ENCODE results near the gene CLEC4A.
A peak's percentile ranks its signal among the peaks of the same experiment; 100 is the strongest.
"Not testable (repeated sequence)": the region's sequence is repeated elsewhere in the genome, so short reads cannot be mapped to it uniquely, and the experiment has no call there.

CLEC4A gene

DNA sequence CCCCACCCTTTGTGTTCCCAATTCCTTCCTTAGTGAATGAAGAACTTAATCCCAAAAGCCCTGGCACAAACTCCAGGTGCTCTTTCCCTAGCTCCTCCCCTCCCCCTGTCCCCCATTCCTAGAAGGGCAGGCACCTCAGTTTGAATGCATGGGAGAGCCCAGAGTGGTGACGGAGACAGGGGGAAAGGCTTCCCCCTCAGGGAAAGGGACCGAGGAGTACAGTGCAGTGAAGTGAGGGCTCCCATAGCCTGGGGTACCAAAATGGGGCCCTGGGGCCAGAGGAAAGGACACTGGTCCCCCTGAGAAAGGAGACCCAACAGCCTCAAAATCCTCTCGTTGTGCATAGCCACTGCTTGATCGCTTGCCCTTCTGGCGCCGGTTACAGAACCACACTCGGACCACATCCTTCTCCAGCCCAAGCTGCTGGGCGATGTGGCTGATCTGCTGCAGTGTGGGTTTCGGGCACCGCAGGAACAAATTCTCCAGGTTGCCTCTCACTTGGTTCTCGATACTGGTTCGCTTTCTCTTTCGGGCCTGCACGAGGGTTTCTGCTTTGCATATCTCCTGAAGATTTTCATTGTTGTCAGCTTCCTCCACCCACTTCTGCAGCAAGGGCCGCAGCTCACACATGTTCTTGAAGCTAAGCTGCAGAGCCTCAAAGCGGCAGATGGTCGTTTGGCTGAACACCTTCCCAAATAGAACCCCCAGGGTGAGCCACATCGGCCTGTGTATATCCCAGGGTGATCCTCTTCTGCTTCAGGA, 10.4 kb downstream of the CLEC4A start:
- not testable (repeated sequence) for DNase-seq (ENCODE audit: low read depth in 2 of 2)

DNA sequence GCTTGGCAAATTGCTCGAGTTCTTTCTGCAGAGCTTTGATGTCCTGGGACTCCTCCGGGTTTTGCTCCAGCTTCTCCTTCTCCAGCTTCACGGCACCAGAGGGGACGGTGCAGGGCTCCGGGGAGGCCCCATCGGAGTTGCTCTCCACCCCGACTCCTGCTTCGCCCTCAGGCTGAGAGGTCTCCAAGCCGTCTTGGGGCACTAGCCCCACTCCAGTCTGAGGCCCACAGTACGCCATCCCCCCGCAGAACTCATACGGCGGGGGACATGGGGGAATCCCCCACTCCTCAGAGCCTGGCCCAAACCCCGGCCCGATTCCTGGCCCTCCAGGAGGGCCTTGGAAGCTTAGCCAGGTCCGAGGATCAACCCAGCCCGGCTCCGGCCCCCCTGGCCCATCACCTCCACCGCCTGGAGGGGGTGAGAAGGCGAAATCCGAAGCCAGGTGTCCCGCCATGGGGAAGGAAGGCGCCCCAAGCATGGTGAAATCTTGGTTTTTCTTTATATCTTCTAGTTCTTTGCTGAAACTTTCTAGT, 11.0 kb downstream of the CLEC4A start:
- not testable (repeated sequence) for DNase-seq (ENCODE audit: low read depth in 2 of 2)

DNA sequence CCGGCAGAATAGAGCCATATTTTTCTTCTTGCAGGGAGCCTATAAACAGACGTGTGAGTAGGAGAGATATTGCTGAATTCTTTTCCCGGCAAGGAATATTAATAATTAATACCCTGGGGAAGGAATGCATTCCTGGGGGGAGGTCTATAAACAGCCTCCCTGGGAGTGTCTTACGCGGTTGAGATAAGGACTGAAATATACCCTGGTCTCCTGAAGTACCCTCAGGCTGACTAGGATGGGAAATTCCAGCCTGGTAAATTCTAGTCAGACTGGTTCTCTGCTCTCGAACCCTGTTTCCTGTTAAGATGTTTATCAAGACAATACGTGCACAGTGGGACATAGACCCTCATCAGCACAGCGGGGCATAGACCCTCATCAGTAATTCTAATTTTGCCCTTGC, 18.2 kb downstream of the CLEC4A start:
- DNase-seq (ENCODE audit: low read depth in 2 of 2), result not testable (repeated sequence)

DNA sequence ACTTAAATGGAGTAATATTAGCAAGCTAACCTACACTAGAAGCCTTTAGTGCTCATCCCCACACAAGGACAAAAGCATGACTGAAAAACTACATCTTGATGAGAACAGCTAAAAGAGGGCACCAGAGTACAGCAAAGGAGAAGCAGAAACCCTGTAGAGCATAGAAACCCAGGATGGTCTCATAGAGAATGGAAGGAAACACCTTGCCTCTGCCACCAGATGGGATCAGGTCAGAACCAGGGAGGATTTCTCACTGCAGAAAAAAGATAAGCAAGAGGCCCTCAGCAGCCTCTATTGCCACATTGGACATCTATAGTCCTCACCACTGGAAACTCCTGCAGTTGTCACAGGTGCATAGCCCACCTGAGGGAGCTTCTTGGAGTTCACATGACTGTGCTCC, 19.8 kb downstream of the CLEC4A start:
- no peak for DNase-seq (ENCODE audit: low read depth in 2 of 2)

DNA sequence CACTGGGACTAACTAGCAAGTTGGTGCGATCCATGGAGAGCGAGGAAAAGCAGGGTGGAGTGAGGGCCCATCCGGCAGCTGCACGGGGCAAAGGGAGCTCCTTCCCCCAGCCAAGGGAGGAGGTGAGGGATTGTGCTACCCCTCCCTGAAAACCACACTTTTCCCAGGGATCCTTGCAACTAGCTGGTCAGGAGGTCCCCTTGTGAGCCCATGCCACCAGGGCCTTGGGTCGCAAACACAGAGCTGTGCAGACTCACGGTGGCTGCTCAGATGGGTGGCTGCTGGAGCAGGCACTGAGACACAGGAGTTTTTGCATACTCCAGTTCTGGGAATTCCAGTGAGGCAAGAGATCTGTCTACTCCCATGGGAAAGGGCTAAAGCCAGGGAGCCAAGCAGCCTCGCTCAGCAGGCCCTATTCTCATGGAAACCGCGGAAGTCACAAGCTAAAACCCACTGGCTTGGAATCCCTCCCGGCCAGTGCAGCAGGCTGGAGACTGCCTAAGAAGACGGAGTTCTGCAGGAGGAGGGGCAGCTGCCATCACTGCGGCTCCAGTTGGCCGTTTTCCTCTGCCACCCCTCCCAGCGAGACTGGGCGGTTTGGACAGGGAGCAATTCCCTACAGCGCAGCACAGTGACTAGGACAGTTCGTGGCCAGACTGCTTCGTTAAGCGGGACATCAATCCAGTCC, 22.5 kb downstream of the CLEC4A start:
- no peak for DNase-seq (ENCODE audit: low read depth in 2 of 2)

DNA sequence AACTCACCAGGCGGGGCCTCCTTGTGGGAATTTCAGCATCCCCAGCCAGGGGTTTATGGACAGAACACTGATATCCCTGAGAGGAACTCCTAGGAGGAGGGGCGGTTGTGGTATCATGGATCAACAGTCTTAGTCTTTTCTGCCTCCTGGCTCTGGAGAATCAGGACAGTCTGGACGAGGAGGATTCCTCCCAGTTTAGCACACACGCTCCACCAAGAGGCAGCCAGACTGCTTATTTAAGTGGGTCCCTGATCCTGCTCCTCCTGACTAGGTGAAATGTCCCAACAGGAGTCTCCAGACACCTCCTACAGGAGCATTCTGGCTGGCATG, 23.0 kb downstream of the CLEC4A start:
- DNase-seq (ENCODE audit: low read depth in 2 of 2), result no peak

DNA sequence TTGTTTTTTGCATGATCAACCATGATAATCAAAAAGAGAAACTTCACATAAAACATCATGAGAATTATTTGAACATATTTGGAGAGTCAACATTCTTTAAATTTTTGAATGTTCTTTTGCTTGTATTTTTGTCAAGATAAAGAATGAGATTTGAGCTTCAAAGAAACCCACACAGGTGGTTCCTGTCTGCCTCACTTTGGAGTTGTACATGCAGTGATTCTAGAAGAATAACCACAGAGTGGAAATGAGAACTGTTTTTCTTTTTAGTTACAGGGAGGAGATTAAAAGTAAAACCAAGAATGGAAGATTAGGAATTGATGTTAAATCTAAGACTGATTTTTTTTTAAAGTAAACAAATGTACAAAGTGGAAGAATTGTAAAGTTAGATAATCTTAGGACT, 31.1 kb downstream of the CLEC4A start:
- no peak for DNase-seq (ENCODE audit: low read depth in 2 of 2)

DNA sequence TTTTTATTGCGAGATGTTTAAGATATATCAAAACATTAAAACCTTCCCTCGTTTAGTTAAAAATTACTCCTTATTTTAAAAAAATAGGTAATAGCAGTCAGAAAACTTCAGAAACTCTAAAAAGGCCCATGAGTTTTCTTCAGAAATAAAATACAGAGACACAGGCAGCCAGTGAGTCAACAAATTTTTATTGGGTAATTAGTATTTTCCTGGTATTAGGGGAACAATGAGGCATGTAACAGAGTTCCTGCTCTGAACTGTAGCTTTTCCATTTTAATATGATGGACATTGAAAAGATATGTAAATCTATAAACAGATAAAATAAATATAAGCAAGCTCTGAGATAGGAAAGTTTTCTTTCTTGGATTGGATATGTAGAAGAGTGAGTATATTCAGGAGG, 33.0 kb downstream of the CLEC4A start:
- DNase-seq (ENCODE audit: low read depth in 2 of 2), result no peak

DNA sequence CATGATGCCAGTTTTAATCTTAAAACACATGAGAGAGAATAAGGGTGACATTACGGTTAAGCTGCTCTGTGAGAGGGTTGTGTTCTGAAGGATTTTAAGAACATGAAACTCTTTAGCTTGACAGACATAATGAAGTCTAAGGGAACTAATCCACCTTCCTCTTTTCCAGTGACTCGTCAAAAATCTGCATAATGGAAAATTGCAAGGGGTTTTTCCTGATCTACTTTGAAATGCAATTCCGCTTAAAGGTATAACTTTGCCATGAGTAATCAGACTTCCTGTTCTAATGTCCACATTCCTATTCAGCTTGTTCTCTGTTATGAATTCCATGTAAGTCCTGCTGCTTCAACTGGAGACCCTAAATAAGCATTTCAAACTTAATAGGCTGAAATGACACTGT, 33.4 kb downstream of the CLEC4A start, which contains the start of gene ZNF705A:
ZNF705A (plus strand) TSS at position 171 of the 400 bp plus-strand sequence. CDS start 15,611 bp downstream, outside the sequence.
- DNase-seq (ENCODE audit: low read depth in 2 of 2), result no peak

DNA sequence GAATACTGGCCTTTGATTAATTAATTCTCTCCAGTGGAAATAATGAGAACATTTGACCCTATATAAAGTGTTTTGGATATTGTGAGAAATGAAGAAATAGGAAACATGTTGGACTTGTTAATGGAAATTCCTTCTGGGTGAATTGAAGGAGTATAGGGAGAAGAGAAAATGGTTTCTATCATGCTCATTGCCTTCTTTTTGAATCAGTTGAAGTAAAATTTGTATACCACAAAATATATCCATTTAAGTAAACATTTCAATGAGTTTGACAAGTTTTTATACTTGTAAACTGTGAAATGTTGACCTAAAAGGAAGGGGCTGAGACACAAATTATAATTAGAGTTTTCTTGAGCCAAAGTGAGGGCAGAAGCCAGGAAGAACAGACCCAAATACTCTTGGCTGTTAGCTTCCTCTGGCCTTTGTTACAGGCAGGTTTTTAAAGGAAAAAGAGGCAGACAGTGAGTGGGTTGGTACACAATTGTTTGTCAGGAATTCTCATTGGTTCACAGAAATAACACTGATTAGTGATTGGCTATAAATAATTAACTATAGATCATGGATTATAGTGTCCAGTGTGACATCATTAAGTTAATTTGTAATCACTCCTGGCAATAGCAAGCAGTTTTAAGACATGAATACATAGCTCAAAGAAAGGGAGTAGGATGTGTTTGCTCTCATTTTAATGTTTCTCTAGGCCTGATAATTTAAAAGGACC, 34.2 kb downstream of the CLEC4A start:
- DNase-seq (ENCODE audit: low read depth in 2 of 2), result no peak

DNA sequence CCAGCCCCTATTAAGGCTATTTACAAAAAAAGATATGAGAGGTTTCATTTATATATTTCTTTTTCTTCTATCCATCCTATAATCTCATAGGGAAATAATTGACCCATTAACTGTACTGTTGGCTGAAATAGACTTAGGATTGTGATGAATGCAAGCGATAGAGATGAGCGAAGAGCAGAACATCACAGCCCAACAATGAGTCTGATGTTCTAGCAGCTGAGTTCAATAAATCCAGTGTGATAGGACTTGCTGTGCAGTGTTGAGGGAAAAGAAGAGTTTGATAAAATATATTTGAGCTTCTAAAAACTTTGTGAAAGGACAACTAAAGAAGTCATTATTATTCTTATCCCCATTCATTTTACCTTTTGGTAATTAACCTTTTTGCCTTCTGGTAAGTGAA, 49.5 kb downstream of the CLEC4A start:
- DNase-seq (ENCODE audit: low read depth in 2 of 2), result not testable (repeated sequence)

DNA sequence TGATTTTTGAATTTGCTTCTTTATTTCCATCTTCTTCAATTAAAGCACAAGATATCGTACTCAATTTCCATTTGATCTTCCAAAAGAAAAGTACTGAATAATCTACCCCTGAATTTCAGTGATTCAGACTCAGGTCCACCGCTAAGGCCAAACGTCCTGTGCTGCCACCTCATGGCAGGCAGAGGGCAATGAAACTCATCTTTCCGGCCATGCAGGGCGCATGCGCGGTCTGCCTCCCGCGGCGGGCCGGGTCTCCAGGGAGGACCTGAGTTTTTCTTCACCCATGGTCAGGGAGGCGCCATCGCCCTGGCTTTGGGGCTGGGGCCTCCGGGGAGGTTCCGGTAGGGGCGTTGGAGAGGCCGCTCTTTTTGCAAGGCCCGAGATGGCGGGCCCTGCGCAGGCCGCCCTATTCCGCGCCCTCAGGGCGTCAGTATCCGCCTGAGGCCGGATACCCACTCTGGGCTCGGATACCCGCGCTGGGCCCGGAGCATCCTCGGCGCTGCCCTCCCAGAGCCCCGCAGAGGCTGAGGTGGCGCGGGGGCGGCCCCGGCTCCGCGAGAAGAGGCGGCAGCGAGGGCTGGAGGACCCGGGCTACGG, 56.7 kb downstream of the CLEC4A start:
- peak; percentile 47 to 48 for DNase-seq (ENCODE audit: low read depth in 2 of 2)

DNA sequence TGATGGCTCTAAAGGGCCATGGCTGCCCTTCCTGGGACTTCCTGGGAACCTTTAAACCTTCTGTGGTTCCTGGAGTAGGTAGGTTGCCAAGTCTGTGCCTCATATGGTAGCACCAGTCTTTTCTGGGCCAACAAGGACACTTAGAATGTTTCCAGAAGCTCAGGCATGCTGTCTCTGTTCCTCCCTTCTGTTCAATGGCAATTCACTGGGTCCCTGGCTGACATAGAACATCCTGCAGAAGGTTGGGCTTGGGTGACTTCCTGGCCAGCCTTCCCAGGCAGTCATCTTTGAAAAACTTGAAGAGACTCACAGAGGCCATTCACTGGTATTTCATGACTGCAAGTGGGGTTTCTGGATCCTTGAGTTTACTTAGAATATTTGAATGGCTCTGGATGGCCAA, 57.9 kb downstream of the CLEC4A start:
- DNase-seq (ENCODE audit: low read depth in 2 of 2), result not testable (repeated sequence)

DNA sequence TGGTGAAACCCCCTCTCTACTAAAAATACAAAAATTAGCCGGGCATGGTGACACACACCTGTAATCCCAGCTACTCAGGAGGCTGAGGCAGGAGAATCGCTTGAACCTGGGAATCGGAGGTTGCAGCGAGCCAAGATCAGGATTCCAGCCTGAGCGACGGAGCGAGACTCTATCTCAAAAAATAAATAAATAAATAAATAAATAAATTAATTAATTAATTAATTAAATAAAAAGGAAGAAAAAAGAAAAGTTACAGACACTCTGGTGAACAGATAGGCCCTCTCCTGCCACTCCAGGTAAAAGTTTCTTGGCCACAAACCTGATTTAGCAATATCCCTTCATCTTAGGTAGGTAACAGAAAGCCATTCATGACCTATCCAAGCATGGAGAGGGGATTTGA, 59.5 kb downstream of the CLEC4A start:
- not testable (repeated sequence) for DNase-seq (ENCODE audit: low read depth in 2 of 2)

DNA sequence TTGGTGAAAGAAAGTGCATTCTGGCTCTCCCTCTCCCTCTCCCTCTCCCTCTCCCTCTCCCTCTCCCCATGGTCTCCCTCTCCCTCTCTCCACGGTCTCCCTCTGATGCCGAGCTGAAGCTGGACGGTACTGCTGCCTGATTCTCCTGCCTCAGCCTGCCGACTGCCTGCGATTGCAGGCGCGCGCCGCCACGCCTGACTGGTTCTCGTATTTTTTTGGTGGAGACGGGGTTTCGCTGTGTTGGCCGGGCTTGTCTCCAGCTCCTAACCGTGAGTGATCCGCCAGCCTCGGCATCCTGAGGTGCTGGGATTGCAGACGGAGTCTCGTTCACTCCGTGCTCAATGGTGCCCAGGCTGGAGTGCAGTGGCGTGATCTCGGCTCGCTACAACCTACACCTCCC, 59.9 kb downstream of the CLEC4A start:
- DNase-seq (ENCODE audit: low read depth in 2 of 2), result not testable (repeated sequence)

DNA sequence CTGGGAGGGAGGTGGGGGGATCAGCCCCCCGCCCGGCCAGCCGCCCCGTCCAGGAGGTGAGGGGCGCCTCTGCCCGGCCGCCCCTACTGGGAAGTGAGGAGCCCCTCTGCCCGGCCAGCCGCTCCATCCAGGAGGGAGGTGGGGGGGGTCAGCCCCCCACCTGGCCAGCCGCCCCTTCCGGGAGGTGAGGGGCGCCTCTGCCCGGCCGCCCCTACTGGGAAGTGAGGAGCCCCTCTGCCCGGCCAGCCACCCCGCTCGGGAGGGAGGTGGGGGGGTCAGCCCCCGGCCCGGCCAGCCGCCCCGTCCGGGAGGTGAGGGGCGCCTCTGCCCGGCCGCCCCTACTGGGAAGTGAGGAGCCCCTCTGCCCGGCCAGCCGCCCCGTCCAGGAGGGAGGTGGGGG, 60.8 kb downstream of the CLEC4A start:
- not testable (repeated sequence) for DNase-seq (ENCODE audit: low read depth in 2 of 2)

DNA sequence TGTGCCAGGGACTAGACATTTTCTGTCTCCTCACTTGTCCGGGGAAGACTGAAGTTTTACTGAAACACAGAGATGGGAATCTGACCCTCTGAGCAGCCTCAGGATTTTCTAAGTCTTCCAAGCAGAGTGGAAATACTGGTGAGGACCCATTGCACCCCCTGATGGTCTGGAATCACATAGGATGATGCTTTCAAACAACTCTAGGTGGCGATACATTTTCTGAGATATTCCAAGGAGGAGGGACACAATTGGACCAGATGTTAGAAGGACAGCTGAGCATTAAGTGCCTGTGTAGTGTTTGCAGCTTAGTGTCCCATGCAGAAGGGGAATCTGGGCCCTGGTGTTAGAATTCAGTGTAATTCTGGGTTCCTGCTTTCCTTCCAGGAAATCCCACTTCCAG, 64.7 kb downstream of the CLEC4A start:
- not testable (repeated sequence) for DNase-seq (ENCODE audit: low read depth in 2 of 2)
